Myocyte (in vitro differentiated cells): ENCODE results near the gene RRH. TPM values are rescaled to one million over a fixed set of nuclear protein-coding genes. Genes with fewer than 3 reads are reported as not detected.

ENCODE experiments used
- DNase-seq: peaks from one replicate; pipeline ENCODE4 v3.0.0-alpha.2; 2012; ENCODE audit warnings: low read depth
- total RNA-seq: library from RNA; depleted of rRNA; stranded (reverse); fragments of >200 nt; gene quantifications from 2 replicates; pipeline ENCODE4 v1.2.3, GENCODE V29; 2014

Gene RRH
- total RNA-seq, 1 donor from 2014 or later: 0.08 TPM

- DNase-seq: no peak
Observed at GRCh38 chr4:109887071-109887470, 59.3 kb downstream of the RRH start.

- DNase-seq: peak; percentile 93
Observed at GRCh38 chr4:109890076-109890475, 62.3 kb downstream of the RRH start.

Other genes starting within 250 kb of the RRH start
- gene CASP6, start 124.5 kb upstream of the RRH start, total RNA-seq: 11.6 and 18.3 TPM in 2 replicates
- gene PLA2G12A, start 97.9 kb upstream of the RRH start, total RNA-seq: 22.2 and 22.4 TPM in 2 replicates
- gene CFI, start 26.0 kb upstream of the RRH start, total RNA-seq: 1.4 and 1.5 TPM in 2 replicates
- gene GAR1, start 12.2 kb upstream of the RRH start, total RNA-seq: 11.9 and 18.1 TPM in 2 replicates
- 0.03 TPM in 1 of 2 replicates, not detected in the other for gene LRIT3, start 20.1 kb downstream of the RRH start, total RNA-seq
- gene EGF, start 84.9 kb downstream of the RRH start, total RNA-seq: 12.3 and 16.2 TPM in 2 replicates